PC-3 (cell line): Measurements from ENCODE around the gene SCGN. TPM values are rescaled to one million over a fixed set of nuclear protein-coding genes. Genes with fewer than 3 reads are reported as not detected.

ENCODE experiments used
- ATAC-seq: fragments of 200-7000 bp; cut with Tn5 transposase; 2 replicates; pipeline ENCODE4 v1.9.1; 2020; ENCODE audit warnings: mild to moderate bottlenecking, moderate library complexity
- BruUV-seq: library from RNA; stranded (reverse); fragments of 400-500 nt; replicated peaks from 2 replicates; lab custom pipeline; 2021; lab: Mats Ljungman, UMichigan
- CTCF ChIA-PET: fragments of 300-600 bp; sonication (Branson Sonifier 250); formaldehyde crosslinking; loops from one replicate; lab custom pipeline; 2022; ENCODE audit warnings: antibody characterized with exemption; lab: Charles Lee
- POLR2A ChIA-PET: fragments of 300-600 bp; sonication (Branson Sonifier 250); formaldehyde crosslinking; loops from one replicate; lab custom pipeline; 2022; ENCODE audit warnings: antibody characterized with exemption; ENCODE audit not compliant: unreplicated experiment; lab: Charles Lee
- DNase-seq: peaks from one replicate; pipeline ENCODE4 v3.0.0-alpha.2; 2015
- H2AFZ ChIP-seq: fragments of 300-600 bp; sonication (generic); 2 replicates; pipeline ENCODE4 v1.6.0; 2016; ENCODE audit warnings: antibody characterized with exemption, low read length
- H3F3A ChIP-seq: fragments of 300-600 bp; sonication (generic); one replicate; pipeline ENCODE4 v1.6.0; 2017; ENCODE audit warnings: antibody characterized with exemption, low read length, control low read depth, mild to moderate bottlenecking; ENCODE audit not compliant: unreplicated experiment
- H3K27ac ChIP-seq: fragments of 300-600 bp; sonication (generic); 2 replicates; pipeline ENCODE4 v1.5.1; 2016; ENCODE audit warnings: mild to moderate bottlenecking, low read length
- H3K27me3 ChIP-seq: fragments of 300-600 bp; sonication (generic); 2 replicates; pipeline ENCODE4 v1.6.1; 2016; ENCODE audit warnings: low read length, mixed read lengths
- H3K36me3 ChIP-seq: fragments of 300-600 bp; sonication (generic); 2 replicates; pipeline ENCODE4 v1.6.1; 2016; ENCODE audit warnings: low read depth, mixed run types, low read length, mixed read lengths
- H3K4me1 ChIP-seq: fragments of 300-600 bp; sonication (generic); 2 replicates; pipeline ENCODE4 v1.5.1; 2016; ENCODE audit warnings: low read length; ENCODE audit not compliant: insufficient read depth
- H3K4me2 ChIP-seq: fragments of 300-600 bp; sonication (generic); 2 replicates; pipeline ENCODE4 v1.6.0; 2016; ENCODE audit warnings: low read length
- H3K4me3 ChIP-seq: fragments of 300-600 bp; sonication (generic); 2 replicates; pipeline ENCODE4 v1.5.1; 2016; ENCODE audit warnings: mild to moderate bottlenecking, low read length, mixed read lengths
- H3K79me2 ChIP-seq: fragments of 300-600 bp; sonication (generic); 2 replicates; pipeline ENCODE4 v1.6.1; 2017; ENCODE audit warnings: low read length, mixed read lengths
- H3K9ac ChIP-seq: fragments of 300-600 bp; sonication (generic); 2 replicates; pipeline ENCODE4 v1.6.0; 2016; ENCODE audit warnings: mild to moderate bottlenecking, low read length
- H3K9me2 ChIP-seq: fragments of 300-600 bp; sonication (generic); replicated peaks from 2 replicates; pipeline ENCODE4 v1.6.1; 2016; ENCODE audit warnings: mixed run types, low read length, mixed read lengths
- H3K9me3 ChIP-seq: fragments of 300-600 bp; sonication (generic); 2 replicates; pipeline ENCODE4 v1.6.1; 2016; ENCODE audit warnings: low read length, mixed read lengths
- H4K20me1 ChIP-seq: fragments of 300-600 bp; sonication (generic); 2 replicates; pipeline ENCODE4 v1.6.1; 2016; ENCODE audit warnings: low read length, mixed read lengths
- CTCF ChIP-seq: fragments of 300-600 bp; sonication (generic); conservative IDR thresholded peaks from 2 replicates; pipeline ENCODE4 v1.5.1; 2017; ENCODE audit warnings: antibody characterized with exemption, low read depth, mild to moderate bottlenecking, low read length
- EZH2 ChIP-seq: fragments of 300-600 bp; sonication (generic); IDR thresholded peaks from one replicate; pipeline ENCODE4 v1.6.1; 2017; ENCODE audit warnings: antibody characterized with exemption, mild to moderate bottlenecking, low read length; ENCODE audit not compliant: unreplicated experiment
- EZH2phosphoT487 ChIP-seq: fragments of 300-600 bp; sonication (generic); IDR thresholded peaks from 2 replicates; pipeline ENCODE4 v1.6.1; 2018; ENCODE audit warnings: mild to moderate bottlenecking, antibody characterized with exemption, low read length, borderline replicate concordance
- intact Hi-C: fragments of 100-400 bp; cut with micrococcal nuclease; formaldehyde crosslinking; loops from 2 replicates; pipeline ENCODE4 v1.9.0; 2023
- total RNA-seq: library from RNA; depleted of rRNA; stranded (reverse); fragments of >200 nt; gene quantifications from 2 replicates; pipeline ENCODE4 v1.2.3, GENCODE V29; 2014

The SCGN gene
- total RNA-seq, 1 experiment from 2014 or later, result not detected

GRCh38 chr6:25645916-25646315, 6.1 kb upstream of the SCGN start:
- Histone ChIP-seq H3K27me3 (peaks cover 83% of the 10 kb centered on the region), H3K4me3 (no peak overlapping the region), H3K9me3 (no peaks in the 10 kb centered on the region), H3F3A (no peaks in the 10 kb centered on the region), H4K20me1 (no peaks in the 10 kb centered on the region), H3K9me2 (no peaks in the 10 kb centered on the region), H3K9ac (no peak overlapping the region), H3K4me2 (no peak overlapping the region), H3K79me2 (no peaks in the 10 kb centered on the region), H2AFZ (no peak overlapping the region), H3K27ac (no peak overlapping the region), H3K4me1 (no peaks in the 10 kb centered on the region), H3K36me3 (no peaks in the 10 kb centered on the region)
- DNase-seq, result no peak
- CTCF ChIA-PET, result no interaction called here
- no peak for TF ChIP-seq CTCF
- no peak for TF ChIP-seq EZH2phosphoT487
- TF ChIP-seq EZH2, result no peak
- ATAC-seq, result no peak
- intact Hi-C loops, result no loop called here
- no TSS peak for BruUV-seq
- POLR2A ChIA-PET, result no interaction called here

- no TSS peak for BruUV-seq
- no peaks in the 10 kb centered on the region for H3K4me1 ChIP-seq
- TF ChIP-seq CTCF, result no peak
- TF ChIP-seq EZH2, result no peak
- no peak for TF ChIP-seq EZH2phosphoT487
Measured at GRCh38 chr6:25649611-25650010, 2.4 kb upstream of the SCGN start.

DNA sequence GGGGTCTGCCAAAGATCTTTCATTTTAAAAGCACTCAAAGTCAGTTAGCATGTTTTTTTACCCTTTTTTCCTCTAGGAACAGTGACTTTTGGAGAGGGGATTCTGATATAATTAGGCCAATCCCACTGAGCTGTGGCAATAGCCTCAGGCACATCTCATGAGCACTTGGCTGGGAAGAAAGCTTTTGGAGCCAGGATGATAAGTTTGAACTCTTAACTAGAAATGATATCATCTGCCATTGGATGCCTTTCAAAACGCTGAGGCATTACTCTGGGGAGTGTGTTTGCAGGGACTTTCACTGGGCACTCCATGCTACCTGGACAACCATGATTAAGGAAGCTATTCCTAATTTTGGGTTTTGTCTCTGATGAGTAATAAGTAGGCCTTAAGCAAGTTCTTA, 3.7 kb downstream of the SCGN start:
- TF ChIP-seq CTCF, result no peak
- TF ChIP-seq EZH2phosphoT487, result no peak
- no peak for TF ChIP-seq EZH2
- Histone ChIP-seq H3K9ac (no peak overlapping the region), H3K27me3 (peaks cover 54% of the 10 kb centered on the region), H3K9me2 (no peaks in the 10 kb centered on the region), H3K4me1 (peaks cover 5% of the 10 kb centered on the region; the same call in 1 of the 2 replicates), H3K4me3 (no peak overlapping the region), H4K20me1 (no peaks in the 10 kb centered on the region), H3K9me3 (no peaks in the 10 kb centered on the region), H3K4me2 (no peak overlapping the region), H3F3A (no peaks in the 10 kb centered on the region), H3K27ac (no peak overlapping the region), H2AFZ (no peak overlapping the region), H3K79me2 (no peaks in the 10 kb centered on the region), H3K36me3 (no peaks in the 10 kb centered on the region)
- peak; percentile 12 for DNase-seq
- BruUV-seq, result no TSS peak
- CTCF ChIA-PET, result no interaction called here
- no peak for ATAC-seq
- intact Hi-C loops, result no loop called here
- POLR2A ChIA-PET, result no interaction called here

More at GRCh38 chr6:25649611-25650010, 2.4 kb upstream of the SCGN start:
- Histone ChIP-seq H3K9me3 (no peaks in the 10 kb centered on the region), H3K4me3 (no peak overlapping the region), H4K20me1 (no peaks in the 10 kb centered on the region), H3K4me2 (no peak overlapping the region), H3K79me2 (no peaks in the 10 kb centered on the region), H3F3A (no peaks in the 10 kb centered on the region), H3K27me3 (peaks cover 77% of the 10 kb centered on the region), H3K27ac (no peak overlapping the region), H3K9ac (no peak overlapping the region), H3K36me3 (no peaks in the 10 kb centered on the region), H2AFZ (no peak overlapping the region), H3K9me2 (no peaks in the 10 kb centered on the region)
- ChIA-PET CTCF (no interaction called here), POLR2A (interaction anchor here (0.6 kb wide), 1 partner anchor 14 kb away, joined by 4 read pairs; no protein-coding TSS in a partner anchor)
- ATAC-seq (no peak), DNase-seq (no peak)
- intact Hi-C loops, result no loop called here
